GM23338 (cell line): Measurements from ENCODE around the gene EXOSC3. TPM values are rescaled to one million over a fixed set of nuclear protein-coding genes. Genes with fewer than 3 reads are reported as not detected.

Experiments used
- ATAC-seq: fragments of 200-7000 bp; cut with Tn5 transposase; 3 replicates; pipeline ENCODE4 v1.9.1; 2020
- DNase-seq: peaks from one replicate; pipeline ENCODE4 v3.0.0-alpha.2; 2015; ENCODE audit warnings: low spot score
- H2AFZ ChIP-seq: fragments of 200-600 bp; sonication (generic); 2 replicates; pipeline ENCODE4 v1.8.0; 2016; ENCODE audit warnings: antibody characterized with exemption, mild to moderate bottlenecking, moderate library complexity
- H3F3A ChIP-seq: fragments of 200-600 bp; sonication (generic); replicated peaks from 2 replicates; pipeline ENCODE4 v1.8.0; 2017; ENCODE audit warnings: antibody characterized with exemption, mixed run types, low read depth
- H3K27ac ChIP-seq: fragments of 200-600 bp; sonication (generic); 2 replicates; pipeline ENCODE4 v1.6.1; 2016; ENCODE audit warnings: low read depth
- H3K27me3 ChIP-seq: fragments of 200-600 bp; sonication (generic); 2 replicates; pipeline ENCODE4 v1.8.0; 2016; ENCODE audit warnings: mild to moderate bottlenecking, mixed run types, moderate library complexity; ENCODE audit not compliant: insufficient read depth
- H3K36me3 ChIP-seq: fragments of 200-600 bp; sonication (generic); 2 replicates; pipeline ENCODE4 v1.8.0; 2016; ENCODE audit warnings: mild to moderate bottlenecking; ENCODE audit not compliant: insufficient read depth
- H3K4me1 ChIP-seq: fragments of 200-600 bp; sonication (generic); 2 replicates; pipeline ENCODE4 v1.8.0; 2016; ENCODE audit warnings: mild to moderate bottlenecking, moderate library complexity; ENCODE audit not compliant: insufficient read depth
- H3K4me2 ChIP-seq: fragments of 200-600 bp; sonication (generic); 2 replicates; pipeline ENCODE4 v1.7.1; 2017; ENCODE audit warnings: mixed run types
- H3K4me3 ChIP-seq: fragments of 200-600 bp; sonication (generic); 2 replicates; pipeline ENCODE4 v1.6.1; 2016; ENCODE audit warnings: mixed run types
- H3K79me2 ChIP-seq: fragments of 200-600 bp; sonication (generic); replicated peaks from 2 replicates; pipeline ENCODE4 v1.8.0; 2017; ENCODE audit warnings: mild to moderate bottlenecking; ENCODE audit not compliant: insufficient read depth
- H3K9me2 ChIP-seq: fragments of 200-600 bp; sonication (generic); 2 replicates; pipeline ENCODE4 v1.8.0; 2017; ENCODE audit not compliant: insufficient read depth
- H4K20me1 ChIP-seq: fragments of 200-600 bp; sonication (generic); replicated peaks from 2 replicates; pipeline ENCODE4 v1.8.0; 2017; ENCODE audit warnings: mild to moderate bottlenecking; ENCODE audit not compliant: insufficient read depth
- H3K27ac Mint-ChIP-seq: 2 replicates; pipeline ENCODE4 v1.8.0; 2020; ENCODE audit warnings: inconsistent platforms, mild to moderate bottlenecking, moderate library complexity, mixed read lengths
- H3K27me3 Mint-ChIP-seq: 3 replicates; pipeline ENCODE4 v1.8.0; 2022; ENCODE audit warnings: low read depth, mild to moderate bottlenecking, moderate library complexity, mixed read lengths, inconsistent platforms; ENCODE audit not compliant: insufficient read depth, poor library complexity
- H3K36me3 Mint-ChIP-seq: 3 replicates; pipeline ENCODE4 v1.8.0; 2021; ENCODE audit warnings: low read depth, mild to moderate bottlenecking, inconsistent platforms, moderate library complexity, mixed read lengths
- H3K4me1 Mint-ChIP-seq: 3 replicates; pipeline ENCODE4 v1.8.0; 2020; ENCODE audit warnings: mild to moderate bottlenecking, inconsistent platforms, mixed read lengths
- H3K4me3 Mint-ChIP-seq: 3 replicates; pipeline ENCODE4 v1.8.0; 2021; ENCODE audit warnings: moderate library complexity, mild to moderate bottlenecking, inconsistent platforms, mixed read lengths
- H3K9me3 Mint-ChIP-seq: 3 replicates; pipeline ENCODE4 v1.8.0; 2020; ENCODE audit warnings: moderate library complexity, mild to moderate bottlenecking, inconsistent platforms, mixed read lengths
- EZH2 ChIP-seq: fragments of 200-600 bp; sonication (generic); IDR thresholded peaks from one replicate; pipeline ENCODE4 v1.8.0; 2017; ENCODE audit warnings: antibody characterized with exemption, mild to moderate bottlenecking, low read depth; ENCODE audit not compliant: unreplicated experiment
- EZH2phosphoT487 ChIP-seq: fragments of 200-600 bp; sonication (generic); IDR thresholded peaks from one replicate; pipeline ENCODE4 v1.8.1; 2018; ENCODE audit warnings: antibody characterized with exemption; ENCODE audit not compliant: unreplicated experiment
- JUNB ChIP-seq: IDR thresholded peaks from one replicate; pipeline ENCODE4 v1.6.1; 2016; ENCODE audit warnings: antibody characterized with exemption; ENCODE audit not compliant: unreplicated experiment
- NANOG ChIP-seq: IDR thresholded peaks from 2 replicates; pipeline ENCODE4 v1.6.1; 2016; ENCODE audit warnings: antibody characterized with exemption, borderline replicate concordance
- STAT1 ChIP-seq: IDR thresholded peaks from one replicate; pipeline ENCODE4 v1.6.1; 2016; ENCODE audit warnings: antibody characterized with exemption; ENCODE audit not compliant: unreplicated experiment
- ZNF114 ChIP-seq: fragments of 250-450 bp; sonication (Bioruptor Pico); IDR thresholded peaks from 2 replicates; pipeline ENCODE4 v1.5.0; 2020; ENCODE audit warnings: mild to moderate bottlenecking, moderate library complexity
- ZNF462 ChIP-seq: fragments of 250-450 bp; sonication (Bioruptor Pico); IDR thresholded peaks from 2 replicates; pipeline ENCODE4 v1.5.0; 2020; ENCODE audit warnings: mild to moderate bottlenecking, moderate library complexity
- polyA plus RNA-seq: library from polyadenylated mRNA; unstranded; fragments of >200 nt; fragmentation: Nextera tagmentation; extraction: Ambion mirVana; gene quantifications from 2 replicates; pipeline ENCODE4 v1.2.1, GENCODE V29; 2016
- total RNA-seq: library from RNA; depleted of rRNA; stranded (reverse); fragments of >200 nt; shearing (Covaris generic); gene quantifications from 2 replicates; pipeline ENCODE4 v1.2.3, GENCODE V29; 2014
- TF ChIP-seq, protein P1 (sequence below): IDR thresholded peaks from one replicate; pipeline ENCODE4 v1.6.1; 2018; ENCODE audit warnings: antibody characterized with exemption; ENCODE audit not compliant: unreplicated experiment

The EXOSC3 gene
- total and polyA plus RNA-seq, 2 experiments from 2014 or later: 62.3 to 149 TPM

GRCh38 chr9:37732952-37733351 lies 51.9 kb downstream of the EXOSC3 start:
- no peaks in the 10 kb centered on the region for H3K36me3 Mint-ChIP-seq
- no peak for DNase-seq
- Histone ChIP-seq H2AFZ (no peak overlapping the region), H3F3A (no peaks in the 10 kb centered on the region), H3K4me3 (no peak overlapping the region), H3K4me2 (no peak overlapping the region), H3K27ac (no peak overlapping the region), H4K20me1 (no peaks in the 10 kb centered on the region), H3K4me1 (no peaks in the 10 kb centered on the region), H3K27me3 (no peaks in the 10 kb centered on the region), H3K36me3 (no peaks in the 10 kb centered on the region), H3K79me2 (no peaks in the 10 kb centered on the region), H3K9me2 (no peaks in the 10 kb centered on the region)
- no peak overlapping the region for H3K4me3 Mint-ChIP-seq
- H3K27me3 Mint-ChIP-seq: peaks cover 3% of the 10 kb centered on the region
- TF ChIP-seq, protein P1, sequence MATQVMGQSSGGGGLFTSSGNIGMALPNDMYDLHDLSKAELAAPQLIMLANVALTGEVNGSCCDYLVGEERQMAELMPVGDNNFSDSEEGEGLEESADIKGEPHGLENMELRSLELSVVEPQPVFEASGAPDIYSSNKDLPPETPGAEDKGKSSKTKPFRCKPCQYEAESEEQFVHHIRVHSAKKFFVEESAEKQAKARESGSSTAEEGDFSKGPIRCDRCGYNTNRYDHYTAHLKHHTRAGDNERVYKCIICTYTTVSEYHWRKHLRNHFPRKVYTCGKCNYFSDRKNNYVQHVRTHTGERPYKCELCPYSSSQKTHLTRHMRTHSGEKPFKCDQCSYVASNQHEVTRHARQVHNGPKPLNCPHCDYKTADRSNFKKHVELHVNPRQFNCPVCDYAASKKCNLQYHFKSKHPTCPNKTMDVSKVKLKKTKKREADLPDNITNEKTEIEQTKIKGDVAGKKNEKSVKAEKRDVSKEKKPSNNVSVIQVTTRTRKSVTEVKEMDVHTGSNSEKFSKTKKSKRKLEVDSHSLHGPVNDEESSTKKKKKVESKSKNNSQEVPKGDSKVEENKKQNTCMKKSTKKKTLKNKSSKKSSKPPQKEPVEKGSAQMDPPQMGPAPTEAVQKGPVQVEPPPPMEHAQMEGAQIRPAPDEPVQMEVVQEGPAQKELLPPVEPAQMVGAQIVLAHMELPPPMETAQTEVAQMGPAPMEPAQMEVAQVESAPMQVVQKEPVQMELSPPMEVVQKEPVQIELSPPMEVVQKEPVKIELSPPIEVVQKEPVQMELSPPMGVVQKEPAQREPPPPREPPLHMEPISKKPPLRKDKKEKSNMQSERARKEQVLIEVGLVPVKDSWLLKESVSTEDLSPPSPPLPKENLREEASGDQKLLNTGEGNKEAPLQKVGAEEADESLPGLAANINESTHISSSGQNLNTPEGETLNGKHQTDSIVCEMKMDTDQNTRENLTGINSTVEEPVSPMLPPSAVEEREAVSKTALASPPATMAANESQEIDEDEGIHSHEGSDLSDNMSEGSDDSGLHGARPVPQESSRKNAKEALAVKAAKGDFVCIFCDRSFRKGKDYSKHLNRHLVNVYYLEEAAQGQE: no peak
- TF ChIP-seq ZNF462 (CRISPR knock-in tag): no peak
- TF ChIP-seq EZH2phosphoT487: no peak
- TF ChIP-seq ZNF114 (CRISPR knock-in tag): no peak
- no peak for TF ChIP-seq JUNB
- TF ChIP-seq STAT1: no peak
- TF ChIP-seq NANOG: no peak
- TF ChIP-seq EZH2: no peak
- no peak for ATAC-seq
- peaks cover 9% of the 10 kb centered on the region for H3K4me1 Mint-ChIP-seq
- no peaks in the 10 kb centered on the region for H3K9me3 Mint-ChIP-seq
- no peak overlapping the region for H3K27ac Mint-ChIP-seq
